ENCODE data around the gene TBX21.
"Not testable (repeated sequence)": the region's sequence is repeated elsewhere in the genome, so short reads cannot be mapped to it uniquely, and the experiment has no call there.

TBX21 gene

GRCh38 chr17:47732399-47733046 lies 513 bp upstream of the TBX21 start:
- DNase-seq = no peak

DNA sequence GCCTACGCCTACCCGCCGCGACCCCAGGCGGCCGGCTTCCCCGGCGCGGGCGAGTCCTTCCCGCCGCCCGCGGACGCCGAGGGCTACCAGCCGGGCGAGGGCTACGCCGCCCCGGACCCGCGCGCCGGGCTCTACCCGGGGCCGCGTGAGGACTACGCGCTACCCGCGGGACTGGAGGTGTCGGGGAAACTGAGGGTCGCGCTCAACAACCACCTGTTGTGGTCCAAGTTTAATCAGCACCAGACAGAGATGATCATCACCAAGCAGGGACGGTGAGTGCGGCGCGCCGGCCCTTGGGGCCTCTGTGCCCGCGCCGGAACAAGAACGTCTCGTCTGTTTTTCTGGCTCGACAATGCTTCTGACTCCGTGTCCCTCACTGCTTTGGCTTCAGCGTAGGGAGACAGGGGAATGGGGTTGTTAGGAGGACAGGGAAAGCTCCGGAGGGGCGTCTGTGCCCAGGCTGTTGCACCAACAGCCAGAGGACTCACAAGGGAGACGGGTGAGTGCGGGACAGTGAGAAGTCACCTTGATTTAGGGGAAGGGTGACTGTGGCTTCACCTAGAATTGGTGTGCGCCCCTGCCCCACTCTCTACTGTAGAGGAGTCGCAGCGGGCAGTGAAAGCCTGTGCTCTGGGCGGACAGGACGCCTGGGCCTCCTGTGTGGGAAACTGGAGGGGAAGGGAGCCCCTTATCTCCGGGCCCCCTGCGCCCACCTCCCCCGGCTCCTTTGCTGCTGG lies 806 bp downstream of the TBX21 start:
- DNase-seq = peak in 1 of 5 donors; percentile 48

- DNase-seq = no peak
Observed at GRCh38 chr17:47735139-47735464, 2.1 kb downstream of the TBX21 start.

GRCh38 chr17:47735536-47736011 lies 2.5 kb downstream of the TBX21 start:
- DNase-seq = peak in 1 of 5 donors; percentile 57

DNA sequence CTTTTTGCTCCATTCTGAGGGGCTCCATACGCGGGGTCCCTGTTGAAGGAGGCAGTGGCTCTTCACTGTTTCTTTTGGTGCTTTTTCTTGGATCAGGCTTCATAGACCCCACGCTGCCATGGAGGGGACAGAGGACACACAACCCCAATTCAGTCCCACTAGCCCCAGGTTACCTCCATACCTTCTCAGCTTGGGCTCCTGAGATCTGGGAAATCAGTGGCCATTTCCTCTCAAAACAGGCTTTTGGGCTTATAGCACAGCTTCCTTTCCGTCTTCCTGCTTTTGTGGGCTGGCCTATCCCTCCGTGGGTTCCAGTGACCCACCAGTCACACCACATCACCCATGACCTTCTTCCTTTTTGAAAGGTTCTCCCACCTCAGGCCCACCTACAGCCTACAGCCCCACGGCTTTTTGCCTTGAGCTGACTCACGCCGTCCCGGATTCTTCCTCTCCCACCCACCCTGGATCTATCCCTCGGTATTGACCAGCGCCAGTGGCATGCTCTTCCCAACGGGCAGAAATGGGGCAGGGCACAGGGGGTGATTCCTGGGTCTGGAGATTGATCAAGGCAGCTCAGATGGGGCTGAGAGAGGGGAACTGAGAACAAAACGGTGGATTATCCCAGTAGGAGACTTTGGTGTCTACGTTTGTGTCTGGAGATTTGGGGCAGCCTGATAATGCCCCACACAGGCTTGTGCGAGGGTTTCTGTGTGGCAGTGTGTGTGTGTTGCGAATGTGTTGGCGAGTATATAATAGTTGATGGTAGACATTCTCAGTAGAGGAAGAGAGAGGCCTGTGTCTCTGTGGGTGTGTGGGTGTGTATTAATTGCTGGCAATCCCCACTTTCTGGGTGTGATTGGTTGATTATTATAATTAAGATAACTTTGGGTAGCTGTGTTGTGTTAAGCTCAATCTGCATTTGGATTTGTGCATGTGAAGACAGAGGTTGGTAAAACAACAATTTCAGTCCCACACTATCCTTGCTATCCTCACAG lies 3.8 kb downstream of the TBX21 start:
- no peak for DNase-seq

DNA sequence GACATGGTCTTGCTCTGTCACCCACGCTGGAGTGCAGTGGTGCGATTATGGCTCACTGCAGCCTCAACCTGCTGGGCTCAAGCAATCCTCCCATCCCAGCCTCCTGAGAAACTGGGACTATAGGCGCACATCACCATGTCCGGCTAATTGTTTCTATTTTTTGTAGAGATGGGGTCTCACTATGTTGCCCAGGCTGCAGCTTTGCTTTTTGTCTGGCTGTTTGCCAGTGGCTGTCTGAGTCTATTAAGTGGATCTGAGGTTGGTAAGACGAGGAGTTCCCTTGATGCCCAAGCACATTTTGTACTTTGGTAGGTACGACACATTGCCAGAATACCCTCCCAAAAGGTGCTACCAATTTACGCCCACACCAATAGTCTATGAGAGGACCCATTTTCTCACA lies 5.1 kb downstream of the TBX21 start:
- DNase-seq = no peak

DNA sequence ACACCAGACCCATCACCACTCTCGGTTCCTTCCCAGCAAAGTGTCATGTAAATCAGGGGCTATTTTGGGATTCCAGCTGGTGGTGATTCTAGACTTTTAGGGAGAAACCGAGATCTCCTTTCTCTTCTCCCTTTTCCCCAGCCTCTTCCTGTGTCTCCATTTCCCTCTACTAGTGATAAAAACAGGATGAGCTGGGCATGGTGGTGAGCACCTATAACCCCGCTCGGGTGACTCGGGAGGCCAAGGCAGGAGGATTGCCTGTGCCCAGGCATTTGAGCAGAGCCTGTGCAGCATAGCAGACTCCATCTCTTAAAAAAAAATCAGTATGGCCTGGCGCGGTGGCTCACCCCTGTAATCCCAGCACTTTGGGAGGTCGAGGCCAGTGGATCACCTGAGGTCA lies 6.1 kb downstream of the TBX21 start:
- DNase-seq = no peak

- not testable (repeated sequence) for DNase-seq
Observed at GRCh38 chr17:47739945-47740344, 6.9 kb downstream of the TBX21 start.

- DNase-seq = peak in 1 of 5 donors; percentile 43
Observed at GRCh38 chr17:47741109-47741792, 8.2 kb downstream of the TBX21 start.

- peak in 1 of 5 donors; percentile 22 for DNase-seq
Observed at GRCh38 chr17:47741793-47742145, 8.7 kb downstream of the TBX21 start.

DNA sequence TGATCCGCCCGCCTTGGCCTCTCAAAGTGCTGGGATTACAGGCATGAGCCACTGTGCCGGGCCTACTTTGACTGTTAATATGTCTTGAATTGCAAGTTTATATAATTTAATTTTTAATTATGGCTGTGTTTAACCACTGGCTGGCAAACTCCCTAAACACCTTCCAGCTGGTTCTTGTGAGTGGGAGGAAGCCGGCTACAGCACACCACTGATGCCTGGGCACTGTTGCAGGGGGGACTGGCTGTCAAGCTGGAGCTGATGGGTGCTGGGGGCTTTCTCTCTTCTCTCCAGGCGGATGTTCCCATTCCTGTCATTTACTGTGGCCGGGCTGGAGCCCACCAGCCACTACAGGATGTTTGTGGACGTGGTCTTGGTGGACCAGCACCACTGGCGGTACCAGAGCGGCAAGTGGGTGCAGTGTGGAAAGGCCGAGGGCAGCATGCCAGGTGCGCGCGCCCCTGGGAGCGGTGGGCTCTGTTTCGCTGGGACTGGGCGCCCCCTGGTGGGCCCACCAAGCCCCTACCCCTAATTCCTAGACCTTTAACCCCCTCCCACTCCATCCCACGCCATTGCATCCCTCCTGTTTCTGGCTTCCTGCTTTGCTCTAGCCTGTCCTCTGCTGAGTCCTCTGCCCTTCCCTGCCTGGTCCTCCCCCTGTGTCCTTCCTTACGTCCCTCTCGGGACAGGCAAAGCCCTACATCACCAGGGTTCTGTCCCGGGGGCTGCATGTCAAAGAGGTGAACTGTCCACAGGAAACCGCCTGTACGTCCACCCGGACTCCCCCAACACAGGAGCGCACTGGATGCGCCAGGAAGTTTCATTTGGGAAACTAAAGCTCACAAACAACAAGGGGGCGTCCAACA lies 9.5 kb downstream of the TBX21 start:
- DNase-seq = peak in 3 of 5 donors; percentile 30 to 46 (median 34)

- DNase-seq = no peak
Observed at GRCh38 chr17:47744168-47745036, 11.4 kb downstream of the TBX21 start.

- DNase-seq = no peak
Observed at GRCh38 chr17:47745037-47745380, 12.0 kb downstream of the TBX21 start.

GRCh38 chr17:47751471-47751870 lies 18.4 kb downstream of the TBX21 start:
- no peak for DNase-seq

DNA sequence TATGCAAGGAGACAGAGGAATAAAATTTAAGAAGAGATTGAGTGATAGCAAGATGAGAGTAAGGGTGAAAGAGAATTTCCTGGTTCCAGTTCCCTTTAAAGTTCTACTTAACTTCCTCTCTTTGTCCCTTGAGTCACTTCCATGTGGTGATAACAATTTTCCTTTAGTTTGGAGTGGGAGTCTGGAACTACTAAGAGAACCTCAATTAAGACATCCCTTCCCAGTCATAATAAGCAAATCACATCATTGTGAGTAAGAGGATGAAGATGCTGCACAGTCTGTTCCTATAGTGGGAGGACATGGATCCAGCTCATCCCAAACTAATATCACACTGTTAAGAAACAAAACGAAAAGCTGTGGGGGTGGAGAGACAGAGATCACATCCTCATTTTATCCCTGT lies 24.4 kb downstream of the TBX21 start:
- no peak for DNase-seq

GRCh38 chr17:47760409-47761140 lies 27.5 kb downstream of the TBX21 start:
- no peak for DNase-seq

DNA sequence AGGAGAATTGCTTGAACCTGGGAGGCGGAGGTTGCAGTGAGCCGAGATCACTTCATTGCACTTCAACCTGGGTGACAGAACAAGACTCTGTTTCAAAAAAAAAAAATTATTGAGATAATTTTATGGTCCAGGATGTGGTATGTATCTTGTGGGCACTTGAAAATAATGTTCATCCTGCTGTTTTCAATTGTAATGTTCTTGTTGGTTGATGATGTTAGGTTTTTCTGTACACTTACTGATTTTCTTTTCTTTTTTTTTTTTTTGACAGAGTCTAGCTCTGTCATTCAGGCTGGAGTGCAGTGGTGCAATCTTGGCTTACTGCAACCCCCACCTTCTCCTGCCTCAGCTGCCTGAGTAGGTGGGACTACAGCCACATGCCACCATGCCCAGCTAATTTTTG lies 29.7 kb downstream of the TBX21 start:
- DNase-seq = no peak

DNA sequence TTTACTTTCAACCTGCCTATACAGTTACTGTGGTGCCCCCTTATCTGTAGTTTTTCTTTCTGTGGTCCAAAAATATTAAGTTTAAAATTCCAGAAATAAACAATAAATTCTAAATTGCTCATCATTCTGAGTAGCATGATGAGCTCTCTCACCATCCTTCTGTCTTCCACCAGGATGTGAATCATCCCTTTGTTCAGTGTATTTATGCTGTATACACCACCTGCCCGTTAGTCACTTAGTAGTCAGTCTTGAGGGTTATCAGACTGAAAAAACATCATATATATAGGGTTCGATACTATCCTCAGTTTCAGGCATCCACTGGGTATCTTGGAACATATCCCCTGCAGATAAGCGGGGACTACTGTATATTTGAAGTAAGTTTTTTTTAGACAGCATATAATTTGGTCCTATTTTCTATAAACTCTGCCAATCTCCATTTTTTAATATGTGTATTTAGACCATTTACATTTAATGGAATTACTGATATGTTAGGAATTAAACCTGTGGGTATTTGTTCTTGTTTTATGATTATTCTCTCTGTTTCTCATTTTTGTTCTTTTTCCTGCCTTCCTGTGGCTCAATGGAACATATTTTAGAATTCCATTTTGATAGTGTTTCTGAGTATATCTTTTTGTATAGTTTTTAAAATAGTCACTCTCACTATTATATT lies 31.0 kb downstream of the TBX21 start:
- DNase-seq = no peak

- not testable (repeated sequence) for DNase-seq
Observed at GRCh38 chr17:47773649-47774048, 40.6 kb downstream of the TBX21 start.

All from T-helper 1 cell (primary cell).